GM18517 (cell line): ENCODE results near the gene NLRC5.
"Not testable (repeated sequence)": the region's sequence is repeated elsewhere in the genome, so short reads cannot be mapped to it uniquely, and the experiment has no call there.

Source experiments
- ATAC-seq: cut with Tn5 transposase; IDR thresholded peaks from one replicate; pipeline ENCODE4 v1.9.1; 2021; ENCODE audit warnings: mild to moderate bottlenecking, moderate library complexity; ENCODE audit not compliant: unreplicated experiment

NLRC5 gene

GRCh38 chr16:56980792-56981724, 8.3 kb upstream of the NLRC5 start:
- ATAC-seq: no peak

GRCh38 chr16:56981729-56982271, 7.6 kb upstream of the NLRC5 start:
- ATAC-seq: no peak

DNA sequence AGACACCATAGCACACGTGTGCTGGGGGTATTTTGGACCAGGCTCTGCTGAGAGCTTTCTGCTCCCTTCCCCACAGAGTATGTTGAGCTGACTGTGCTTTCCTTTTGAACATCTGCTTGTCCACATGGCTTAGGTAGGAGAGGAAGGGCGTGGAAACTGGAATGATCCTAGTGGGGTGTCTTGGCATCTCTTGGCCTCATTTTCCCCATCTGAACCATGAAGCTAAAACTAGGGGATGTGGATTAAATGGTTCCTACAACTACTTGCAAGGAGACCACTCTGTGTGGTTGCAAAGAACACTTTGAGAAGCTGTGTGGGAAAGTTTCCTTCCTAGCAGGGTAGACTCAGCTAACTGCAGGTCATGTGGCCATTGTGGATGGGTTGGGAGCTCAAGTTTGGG, 6.7 kb upstream of the NLRC5 start:
- no peak for ATAC-seq

DNA sequence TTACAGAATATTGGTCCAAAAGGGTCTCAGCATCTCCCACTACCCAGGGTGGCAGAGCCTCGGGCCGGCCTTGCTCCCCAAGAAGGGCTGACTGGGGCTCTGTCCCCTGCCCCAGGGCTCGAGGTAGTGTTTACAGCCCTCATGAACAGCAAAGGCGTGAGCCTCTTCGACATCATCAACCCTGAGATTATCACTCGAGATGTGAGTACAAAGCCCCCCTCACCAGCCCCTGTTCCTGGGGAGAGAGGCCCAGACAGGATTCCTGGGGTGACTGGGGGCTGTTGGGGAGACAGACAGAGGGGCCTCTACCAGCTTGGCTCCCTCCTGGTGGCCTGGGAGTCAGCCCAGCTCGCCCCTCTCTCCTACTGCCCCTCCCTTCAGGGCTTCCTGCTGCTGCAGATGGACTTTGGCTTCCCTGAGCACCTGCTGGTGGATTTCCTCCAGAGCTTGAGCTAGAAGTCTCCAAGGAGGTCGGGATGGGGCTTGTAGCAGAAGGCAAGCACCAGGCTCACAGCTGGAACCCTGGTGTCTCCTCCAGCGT, 6.1 kb upstream of the NLRC5 start:
- ATAC-seq: no peak

DNA sequence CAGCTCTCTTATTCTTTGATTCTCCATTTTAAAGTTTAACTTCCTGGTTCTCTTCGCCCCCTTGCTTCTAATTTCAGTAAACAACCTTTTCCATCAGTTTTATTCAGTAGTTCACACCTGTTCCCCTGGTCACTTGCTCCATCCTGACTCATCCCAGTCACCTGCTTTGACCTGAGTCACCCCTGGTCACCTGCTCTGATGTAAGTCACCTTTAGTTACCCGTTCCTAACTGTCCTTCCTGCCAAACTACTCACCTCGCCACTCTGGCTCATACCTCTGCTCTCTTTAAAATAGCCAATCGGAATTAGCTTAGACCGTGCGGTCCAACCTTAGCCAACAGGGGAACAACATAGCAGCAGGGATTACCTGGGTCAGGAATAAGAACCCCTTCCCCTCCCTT, 4.7 kb upstream of the NLRC5 start:
- ATAC-seq: no peak

GRCh38 chr16:56985288-56985961, 3.9 kb upstream of the NLRC5 start:
- ATAC-seq: no peak

GRCh38 chr16:56985962-56986360, 3.4 kb upstream of the NLRC5 start:
- no peak for ATAC-seq

GRCh38 chr16:56986361-56986760, 3.0 kb upstream of the NLRC5 start:
- no peak for ATAC-seq

GRCh38 chr16:56986908-56987307, 2.4 kb upstream of the NLRC5 start:
- not testable (repeated sequence) for ATAC-seq

GRCh38 chr16:56987692-56988091, 1.7 kb upstream of the NLRC5 start:
- ATAC-seq: no peak

- no peak for ATAC-seq
Measured at GRCh38 chr16:56988161-56988947, 1.0 kb upstream of the NLRC5 start.

DNA sequence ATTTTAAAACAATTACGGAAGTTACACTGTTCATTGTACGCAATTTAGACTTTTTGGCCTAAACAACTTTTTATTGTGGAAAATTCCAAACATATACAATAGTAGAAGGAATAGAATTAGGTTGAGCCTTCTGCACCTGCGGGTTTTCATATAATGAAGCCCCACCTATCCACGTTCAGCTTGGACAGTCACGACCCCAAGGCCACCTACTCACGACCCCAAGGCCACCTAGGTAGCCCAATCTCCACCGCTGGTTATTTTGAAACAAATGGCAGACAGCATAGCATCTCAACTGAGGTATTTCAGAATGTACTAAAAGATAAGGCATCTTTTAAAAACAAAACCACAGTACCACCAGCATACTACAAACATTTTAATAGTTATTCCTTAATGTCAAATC, 631 bp downstream of the NLRC5 start:
- ATAC-seq: no peak

DNA sequence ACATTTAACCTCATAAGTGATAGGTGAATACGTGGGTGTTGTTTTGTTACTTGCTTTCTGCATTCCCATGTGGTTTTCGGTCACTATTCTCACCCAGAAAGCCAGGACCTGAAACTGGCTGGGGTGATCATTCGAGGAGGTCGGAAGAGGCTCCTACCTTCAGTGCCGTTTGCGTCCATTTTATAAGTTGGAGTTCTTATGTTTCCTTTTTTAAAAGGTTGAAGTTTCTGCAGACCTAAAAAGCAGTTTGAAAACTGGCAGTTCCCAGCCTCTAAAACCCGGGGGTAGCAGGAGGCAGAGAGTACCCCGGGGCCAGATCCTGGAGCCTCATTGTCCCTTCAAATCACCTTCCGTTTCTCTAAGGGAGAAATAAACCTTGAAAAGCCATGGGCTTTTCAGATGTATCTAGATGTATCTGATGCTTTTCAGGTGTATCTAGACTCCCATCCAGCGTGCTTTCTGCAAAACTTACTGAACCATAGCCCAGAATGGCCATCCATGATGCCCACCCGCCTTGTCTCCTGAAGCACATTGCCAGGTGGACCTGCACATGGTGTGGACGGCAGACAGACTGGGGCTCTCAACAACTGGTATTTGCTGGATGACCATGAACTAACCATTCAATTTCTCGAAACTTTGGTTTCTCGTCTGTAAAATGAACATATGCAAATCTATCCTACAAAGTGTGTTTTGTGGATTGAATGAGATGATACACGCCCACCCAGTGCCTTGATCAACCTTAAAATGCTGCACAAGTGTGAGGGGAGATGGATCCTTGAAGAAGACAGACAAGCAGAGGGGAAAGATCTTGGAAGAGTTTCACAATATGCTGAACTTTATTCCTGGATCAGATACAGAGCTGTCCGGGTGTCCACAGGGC, 1.3 kb downstream of the NLRC5 start:
- no peak for ATAC-seq

DNA sequence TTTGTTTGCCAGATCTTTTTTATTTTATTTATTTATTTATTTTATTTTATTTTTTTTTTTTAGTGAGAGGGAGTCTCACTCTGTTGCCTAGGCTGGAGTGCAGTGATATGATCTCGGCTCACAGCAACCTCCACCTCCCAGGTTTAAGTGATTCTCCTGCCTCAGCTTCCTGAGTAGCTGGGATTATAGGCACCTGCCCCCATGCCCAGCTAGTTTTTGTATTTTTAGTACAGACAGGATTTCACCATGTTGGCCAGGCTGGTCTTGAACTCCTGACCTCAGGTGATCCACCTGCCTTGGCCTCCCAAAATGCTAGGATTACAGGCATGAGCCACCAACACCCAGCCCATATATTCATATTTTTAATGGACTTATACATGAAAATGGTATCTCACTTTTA, 3.1 kb downstream of the NLRC5 start:
- ATAC-seq: not testable (repeated sequence)

DNA sequence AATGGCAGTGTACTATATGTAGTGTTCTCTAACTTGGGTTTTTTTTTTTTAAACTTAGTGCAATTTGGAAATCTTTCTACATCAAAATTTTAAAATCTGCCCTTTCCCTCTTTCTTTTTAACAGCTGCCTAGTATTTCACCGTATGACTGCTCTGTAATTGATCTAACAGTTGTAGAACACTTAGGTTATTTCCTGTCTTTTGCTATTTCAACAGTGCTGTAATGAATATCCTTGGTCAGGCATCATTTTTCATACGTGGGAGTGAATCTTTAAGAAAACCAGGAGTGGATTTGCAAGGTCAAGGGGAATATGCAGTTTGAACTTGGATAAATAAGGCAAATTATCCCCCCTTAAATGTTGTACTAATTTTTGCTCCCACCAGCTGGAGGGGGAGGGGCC, 3.8 kb downstream of the NLRC5 start:
- ATAC-seq: no peak

GRCh38 chr16:56994311-56994710, 5.0 kb downstream of the NLRC5 start:
- no peak for ATAC-seq

- ATAC-seq: no peak
Measured at GRCh38 chr16:56995136-56995805, 5.9 kb downstream of the NLRC5 start.

DNA sequence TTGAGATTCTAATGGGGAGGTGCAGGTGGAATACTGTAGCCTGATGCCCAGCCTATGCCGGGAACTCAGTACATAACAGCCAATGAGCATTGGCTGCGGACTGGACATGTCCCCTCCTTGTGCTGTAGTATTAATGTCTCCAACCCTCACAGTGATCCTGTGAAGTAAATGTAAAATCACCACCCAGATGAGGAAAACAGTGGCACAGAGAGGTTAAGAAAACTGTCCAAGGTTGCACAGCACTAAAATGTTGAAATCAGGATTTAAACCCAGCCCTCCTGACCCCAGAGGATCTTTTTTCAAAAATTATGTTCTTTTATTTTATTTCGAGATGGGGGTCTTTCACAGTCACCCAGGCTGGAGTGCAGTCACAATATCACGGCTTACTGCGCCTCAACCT, 7.9 kb downstream of the NLRC5 start:
- ATAC-seq: no peak

- no peak for ATAC-seq
Measured at GRCh38 chr16:56997931-56998330, 8.6 kb downstream of the NLRC5 start.
